Activated naive CD4-positive, alpha-beta T cell treated with anti-CD3 and anti-CD28 coated beads for 36 hours (primary cell): Measurements from ENCODE around the gene CHD1L. TPM values are rescaled to one million over a fixed set of nuclear protein-coding genes. Genes with fewer than 3 reads are reported as not detected.
A peak's percentile ranks its signal among the peaks of the same experiment; 100 is the strongest.
"Not testable (repeated sequence)": the region's sequence is repeated elsewhere in the genome, so short reads cannot be mapped to it uniquely, and the experiment has no call there.

Source experiments
- CTCF ChIA-PET: fragments of 350-600 bp; sonication (Branson Sonifier 250); formaldehyde crosslinking; loops from one replicate; lab custom pipeline; 2021; ENCODE audit warnings: antibody characterized with exemption; lab: Charles Lee
- DNase-seq: peaks from one replicate; pipeline ENCODE4 v3.0.0-alpha.2; 2020
- H3K27ac Mint-ChIP-seq: one replicate; pipeline ENCODE4 v1.8.0; 2021; ENCODE audit warnings: mild to moderate bottlenecking, mixed read lengths
- H3K27me3 Mint-ChIP-seq: one replicate; pipeline ENCODE4 v1.8.0; 2021; ENCODE audit warnings: low read depth, mixed read lengths
- H3K36me3 Mint-ChIP-seq: one replicate; pipeline ENCODE4 v1.8.0; 2021; ENCODE audit warnings: low read depth, mixed read lengths
- H3K4me1 Mint-ChIP-seq: one replicate; pipeline ENCODE4 v1.8.0; 2021; ENCODE audit warnings: low read depth, mixed read lengths
- H3K4me3 Mint-ChIP-seq: one replicate; pipeline ENCODE4 v1.8.0; 2021; ENCODE audit warnings: mild to moderate bottlenecking, moderate library complexity, mixed read lengths
- H3K9me3 Mint-ChIP-seq: one replicate; pipeline ENCODE4 v1.8.0; 2021; ENCODE audit warnings: mixed read lengths
- intact Hi-C: fragments of 100-400 bp; cut with micrococcal nuclease; formaldehyde crosslinking; loops from one replicate; pipeline ENCODE4 v1.15.1; 2023
- total RNA-seq, 2 experiments: library from RNA; stranded (reverse); gene quantifications; one replicate each; pipeline ENCODE4 v1.2.3, GENCODE V29; 2021

CHD1L gene
- total RNA-seq = 10 to 100 TPM; 54.8 to 56.8 TPM

GRCh38 chr1:147242449-147243227, at the start of gene CHD1L:
Gene CHD1L, plus strand, starts transcription at chr1:147242684. Its CDS starts 20 bp downstream, at chr1:147242704.
- CTCF ChIA-PET = interaction anchor here (0.6 to 3.7 kb wide), 15 partner anchors 10 to 189 kb away, joined by 3 to 39 read pairs (median 4); partner anchors contain the start of gene PRKAB2
- H3K27me3 Mint-ChIP-seq = no peaks in the 10 kb centered on the region
- H3K4me1 Mint-ChIP-seq = peaks cover 35% of the 10 kb centered on the region
- peak within 1 kb of the TSS; percentile 85 for H3K4me3 Mint-ChIP-seq
- no peaks in the 10 kb centered on the region for H3K9me3 Mint-ChIP-seq
- peak within 1 kb of the TSS; percentile 39 for H3K27ac Mint-ChIP-seq
- DNase-seq = peak; percentile 96
- intact Hi-C loops = loop anchor here (1.0 to 2.0 kb wide), 4 partner anchors 17 to 170 kb away; partner anchors contain the start of genes FMO5 and PRKAB2
- H3K36me3 Mint-ChIP-seq = peaks cover 8% of the 10 kb centered on the region

GRCh38 chr1:147197324-147197723, 45.2 kb upstream of the CHD1L start:
- CTCF ChIA-PET = interaction anchor here (0.6 kb wide), 1 partner anchor 101 kb away, joined by 4 read pairs; no protein-coding TSS in a partner anchor
- intact Hi-C loops, H3K4me3 Mint-ChIP-seq: not testable (repeated sequence)

GRCh38 chr1:147201276-147201675, 41.2 kb upstream of the CHD1L start:
- Mint-ChIP-seq H3K4me3 (no peak overlapping the region), H3K27me3 (no peaks in the 10 kb centered on the region), H3K36me3 (no peaks in the 10 kb centered on the region), H3K4me1 (peaks cover 9% of the 10 kb centered on the region), H3K9me3 (no peaks in the 10 kb centered on the region), H3K27ac (no peak overlapping the region)
- no peak for DNase-seq
- CTCF ChIA-PET = interaction anchor here (1.8 kb wide), 1 partner anchor 42 kb away, joined by 8 read pairs; no protein-coding TSS in a partner anchor
- intact Hi-C loops = no loop called here

More at GRCh38 chr1:147197324-147197723, 45.2 kb upstream of the CHD1L start:
- not testable (repeated sequence) for H3K4me1 Mint-ChIP-seq, DNase-seq, H3K27me3 Mint-ChIP-seq, H3K9me3 Mint-ChIP-seq, H3K27ac Mint-ChIP-seq, H3K36me3 Mint-ChIP-seq

- H3K9me3 Mint-ChIP-seq = peaks cover 2% of the 10 kb centered on the region
- CTCF ChIA-PET = interaction anchor here (1.8 kb wide), 1 partner anchor 42 kb away, joined by 8 read pairs; no protein-coding TSS in a partner anchor
- H3K4me3 Mint-ChIP-seq = no peak overlapping the region
- H3K27ac Mint-ChIP-seq = no peak overlapping the region
- no peak for DNase-seq
- peaks cover 9% of the 10 kb centered on the region for H3K4me1 Mint-ChIP-seq
- intact Hi-C loops = no loop called here
- no peaks in the 10 kb centered on the region for H3K36me3 Mint-ChIP-seq
- no peaks in the 10 kb centered on the region for H3K27me3 Mint-ChIP-seq
Observed at GRCh38 chr1:147201786-147202185, 40.7 kb upstream of the CHD1L start.

- peaks cover 2% of the 10 kb centered on the region for H3K9me3 Mint-ChIP-seq
- H3K4me1 Mint-ChIP-seq = peaks cover 4% of the 10 kb centered on the region
- no peak overlapping the region for H3K27ac Mint-ChIP-seq
- CTCF ChIA-PET = no interaction called here
- H3K4me3 Mint-ChIP-seq = no peak overlapping the region
- no peaks in the 10 kb centered on the region for H3K27me3 Mint-ChIP-seq
- intact Hi-C loops = no loop called here
- no peaks in the 10 kb centered on the region for H3K36me3 Mint-ChIP-seq
- DNase-seq = no peak
Observed at GRCh38 chr1:147202576-147202975, 39.9 kb upstream of the CHD1L start.

- Mint-ChIP-seq H3K36me3 (no peaks in the 10 kb centered on the region), H3K4me1 (peaks cover 4% of the 10 kb centered on the region), H3K9me3 (peaks cover 2% of the 10 kb centered on the region), H3K27ac (no peak overlapping the region), H3K4me3 (no peak overlapping the region), H3K27me3 (no peaks in the 10 kb centered on the region)
- CTCF ChIA-PET = interaction anchor here (0.6 kb wide), 1 partner anchor 19 kb away, joined by 3 read pairs; no protein-coding TSS in a partner anchor
- intact Hi-C loops = no loop called here
- no peak for DNase-seq
Observed at GRCh38 chr1:147204080-147204479, 38.4 kb upstream of the CHD1L start.

GRCh38 chr1:147207192-147207591, 35.3 kb upstream of the CHD1L start:
- H3K9me3 Mint-ChIP-seq = peaks cover 2% of the 10 kb centered on the region
- CTCF ChIA-PET = no interaction called here

GRCh38 chr1:147208619-147209018, 33.9 kb upstream of the CHD1L start:
- Mint-ChIP-seq H3K36me3 (no peaks in the 10 kb centered on the region), H3K9me3 (peaks cover 2% of the 10 kb centered on the region), H3K4me1 (no peaks in the 10 kb centered on the region), H3K27ac (no peak overlapping the region), H3K4me3 (no peak overlapping the region), H3K27me3 (no peaks in the 10 kb centered on the region)
- CTCF ChIA-PET = no interaction called here
- intact Hi-C loops = no loop called here
- no peak for DNase-seq

More at GRCh38 chr1:147207192-147207591, 35.3 kb upstream of the CHD1L start:
- no peaks in the 10 kb centered on the region for H3K36me3 Mint-ChIP-seq
- intact Hi-C loops = no loop called here
- no peak overlapping the region for H3K4me3 Mint-ChIP-seq
- H3K4me1 Mint-ChIP-seq = no peaks in the 10 kb centered on the region
- no peaks in the 10 kb centered on the region for H3K27me3 Mint-ChIP-seq
- DNase-seq = no peak
- no peak overlapping the region for H3K27ac Mint-ChIP-seq

GRCh38 chr1:147209825-147210821, 32.4 kb upstream of the CHD1L start:
- H3K4me3 Mint-ChIP-seq = no peak overlapping the region
- intact Hi-C loops = no loop called here
- no peaks in the 10 kb centered on the region for H3K27me3 Mint-ChIP-seq
- no peaks in the 10 kb centered on the region for H3K36me3 Mint-ChIP-seq
- no peak for DNase-seq
- peaks cover 2% of the 10 kb centered on the region for H3K9me3 Mint-ChIP-seq
- CTCF ChIA-PET = no interaction called here
- H3K4me1 Mint-ChIP-seq = no peaks in the 10 kb centered on the region
- no peak overlapping the region for H3K27ac Mint-ChIP-seq

- intact Hi-C loops = no loop called here
- Mint-ChIP-seq H3K9me3 (peaks cover 2% of the 10 kb centered on the region), H3K4me3 (no peak overlapping the region), H3K36me3 (no peaks in the 10 kb centered on the region), H3K27ac (no peak overlapping the region), H3K27me3 (no peaks in the 10 kb centered on the region), H3K4me1 (no peaks in the 10 kb centered on the region)
- CTCF ChIA-PET = no interaction called here
- DNase-seq = no peak
Observed at GRCh38 chr1:147210987-147211386, 31.5 kb upstream of the CHD1L start.

GRCh38 chr1:147211577-147211976, 30.9 kb upstream of the CHD1L start:
- DNase-seq = no peak
- intact Hi-C loops = no loop called here
- CTCF ChIA-PET = interaction anchor here (0.7 kb wide), 1 partner anchor 11 kb away, joined by 3 read pairs; no protein-coding TSS in a partner anchor
- no peaks in the 10 kb centered on the region for H3K36me3 Mint-ChIP-seq
- peaks cover under 1% of the 10 kb centered on the region for H3K9me3 Mint-ChIP-seq
- no peak overlapping the region for H3K27ac Mint-ChIP-seq
- H3K27me3 Mint-ChIP-seq = no peaks in the 10 kb centered on the region
- no peaks in the 10 kb centered on the region for H3K4me1 Mint-ChIP-seq
- H3K4me3 Mint-ChIP-seq = no peak overlapping the region

- CTCF ChIA-PET = interaction anchor here (1.5 kb wide), 1 partner anchor 26 kb away, joined by 3 read pairs; no protein-coding TSS in a partner anchor
- Mint-ChIP-seq H3K36me3 (no peaks in the 10 kb centered on the region), H3K9me3 (no peaks in the 10 kb centered on the region), H3K4me3 (no peak overlapping the region), H3K27me3 (no peaks in the 10 kb centered on the region), H3K27ac (no peak overlapping the region), H3K4me1 (no peaks in the 10 kb centered on the region)
- intact Hi-C loops = no loop called here
- DNase-seq = no peak
Observed at GRCh38 chr1:147213271-147213670, 29.2 kb upstream of the CHD1L start.
